ENCODE results near the gene ADAM19.
"Not testable (repeated sequence)": the region's sequence is repeated elsewhere in the genome, so short reads cannot be mapped to it uniquely, and the experiment has no call there.

ADAM19 gene

DNA sequence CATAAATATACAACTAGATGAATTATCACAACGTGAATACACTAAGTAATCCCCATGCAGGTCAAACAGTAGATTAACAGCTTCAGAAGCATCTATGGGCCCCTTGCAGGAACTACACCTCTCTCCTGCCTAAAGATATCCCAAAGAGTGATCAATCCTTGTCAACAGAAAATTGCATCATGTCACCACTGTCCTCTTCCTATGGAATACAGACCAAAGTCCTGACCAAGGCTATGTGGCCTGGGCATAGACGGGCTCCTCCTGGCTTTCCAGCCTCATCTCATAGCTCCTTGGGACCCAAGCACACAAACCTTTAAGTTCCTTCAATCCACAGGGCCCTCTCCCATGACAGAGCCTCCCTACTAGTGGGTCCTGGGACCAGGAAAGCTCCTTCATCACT lies 90.2 kb downstream of the ADAM19 start:
- no peak for DNase-seq (ENCODE audit: low read depth)

DNA sequence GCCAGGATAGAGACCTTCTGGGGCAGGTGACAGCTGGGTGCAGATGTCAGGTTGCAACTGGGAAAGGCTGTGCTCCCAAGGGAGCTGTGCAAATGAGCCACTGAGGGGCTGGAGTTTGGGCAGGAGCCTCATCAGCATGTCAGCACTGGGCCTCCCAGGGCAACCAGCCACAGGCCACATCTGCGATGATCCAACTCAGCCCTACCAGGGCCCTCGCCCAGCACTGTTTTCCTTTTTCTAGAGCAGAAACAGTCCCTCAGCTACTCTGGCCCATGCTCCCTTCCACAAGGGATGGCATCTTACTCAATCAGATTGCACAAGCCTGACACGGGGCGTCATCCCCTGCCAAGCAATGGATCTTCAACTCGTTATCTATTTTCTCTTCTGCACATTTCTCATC lies 90.8 kb downstream of the ADAM19 start:
- no peak for DNase-seq (ENCODE audit: low read depth)

DNA sequence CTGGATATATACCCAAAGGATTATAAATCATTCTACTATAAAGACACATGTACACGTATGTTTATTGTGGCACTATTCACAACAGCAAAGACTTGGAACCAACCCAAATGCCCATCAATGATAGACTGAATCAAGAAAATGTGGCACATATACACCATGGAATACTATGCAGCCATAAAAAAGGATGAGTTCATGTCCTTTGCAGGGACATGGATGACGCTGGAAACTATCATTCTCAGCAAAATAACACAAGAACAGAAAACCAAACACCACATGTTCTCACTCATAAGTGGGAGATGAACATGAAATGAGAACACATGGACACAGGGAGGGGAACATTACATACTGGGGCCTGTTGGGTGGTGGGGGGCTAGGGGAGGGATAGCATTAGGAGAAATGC lies 92.9 kb downstream of the ADAM19 start:
- not testable (repeated sequence) for DNase-seq (ENCODE audit: low read depth)

DNA sequence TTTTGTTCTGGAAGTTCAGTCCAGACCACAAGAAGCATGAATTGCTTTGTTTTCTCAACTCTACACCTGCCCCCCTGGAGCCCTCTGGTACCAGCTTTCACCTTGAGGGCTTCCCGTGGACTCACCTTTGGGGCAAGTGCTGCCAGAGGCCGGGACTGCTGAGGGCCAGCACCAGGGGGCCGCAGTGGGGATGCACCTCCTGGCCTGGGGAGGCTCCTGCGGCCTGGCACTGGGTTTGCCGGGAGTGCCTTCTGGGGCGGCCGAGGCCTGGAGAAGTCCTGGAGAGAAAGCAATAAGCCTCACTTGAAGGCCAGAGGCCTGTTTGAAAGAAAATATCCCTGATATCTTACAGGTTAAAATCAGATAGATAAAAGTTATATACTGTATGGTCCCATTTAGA lies 93.9 kb downstream of the ADAM19 start:
- no peak for DNase-seq (ENCODE audit: low read depth)

DNA sequence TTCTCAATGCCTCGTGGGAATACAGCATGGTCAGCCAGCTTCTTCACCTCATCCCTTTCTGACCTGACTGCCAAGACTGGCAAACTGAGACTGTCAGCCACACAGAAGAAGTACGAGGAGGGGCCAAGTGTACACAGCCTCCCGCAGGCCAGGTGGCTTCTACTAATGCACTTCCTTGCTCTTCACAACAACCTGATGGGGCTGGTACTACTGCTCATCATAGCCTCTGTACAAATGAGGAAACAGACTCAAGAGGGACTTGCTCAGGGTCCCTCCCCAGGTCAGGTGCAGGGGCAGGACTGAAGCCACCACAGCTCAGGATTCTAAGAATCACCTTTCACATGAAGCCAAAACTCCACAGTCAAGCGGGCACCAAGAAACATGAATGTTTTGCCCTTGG lies 94.3 kb downstream of the ADAM19 start:
- no peak for DNase-seq (ENCODE audit: low read depth)

DNA sequence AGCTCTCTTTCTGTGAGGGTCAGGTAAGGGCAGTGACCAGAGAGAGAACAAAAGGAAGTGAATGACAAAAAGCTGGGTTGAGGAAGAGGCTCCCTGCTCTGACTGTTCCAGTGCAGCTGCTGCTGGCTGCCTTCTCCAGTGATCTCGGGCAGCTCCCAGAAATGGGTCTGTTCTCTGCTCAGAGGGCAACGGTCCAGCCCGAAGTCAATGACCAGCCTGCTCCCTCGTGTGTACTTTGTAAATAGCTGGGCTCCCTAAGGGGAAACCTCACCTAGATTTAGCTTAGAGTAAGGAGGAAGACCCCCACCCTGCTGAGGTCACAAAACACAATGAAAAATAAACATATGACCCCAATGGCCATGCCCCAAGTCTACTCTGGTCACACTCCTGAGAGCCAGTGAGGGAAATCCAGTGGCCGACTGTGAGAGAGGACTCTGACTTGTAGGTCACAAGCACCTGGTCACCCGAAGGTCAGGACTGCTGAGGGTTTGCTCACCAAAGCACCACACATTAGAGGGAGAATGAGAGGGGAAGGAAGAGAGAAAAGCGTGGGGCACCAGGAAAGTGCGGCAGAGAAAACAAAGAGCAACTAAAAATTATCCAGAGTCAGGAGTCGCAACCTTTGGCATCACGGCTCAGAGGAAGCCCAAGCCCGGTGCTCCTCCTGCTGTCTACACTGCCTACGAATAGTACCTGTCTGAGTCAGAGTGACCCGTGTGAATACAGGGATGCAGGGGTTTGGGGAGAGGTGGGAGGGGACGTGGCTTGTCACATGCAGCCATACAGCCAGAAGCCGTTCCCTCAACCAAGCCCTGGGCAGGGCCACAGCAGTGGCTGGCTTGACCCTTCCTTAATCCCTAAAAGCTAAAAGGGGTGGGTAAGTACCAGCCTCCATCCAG lies 95.7 kb downstream of the ADAM19 start:
- no peak for DNase-seq (ENCODE audit: low read depth)

DNA sequence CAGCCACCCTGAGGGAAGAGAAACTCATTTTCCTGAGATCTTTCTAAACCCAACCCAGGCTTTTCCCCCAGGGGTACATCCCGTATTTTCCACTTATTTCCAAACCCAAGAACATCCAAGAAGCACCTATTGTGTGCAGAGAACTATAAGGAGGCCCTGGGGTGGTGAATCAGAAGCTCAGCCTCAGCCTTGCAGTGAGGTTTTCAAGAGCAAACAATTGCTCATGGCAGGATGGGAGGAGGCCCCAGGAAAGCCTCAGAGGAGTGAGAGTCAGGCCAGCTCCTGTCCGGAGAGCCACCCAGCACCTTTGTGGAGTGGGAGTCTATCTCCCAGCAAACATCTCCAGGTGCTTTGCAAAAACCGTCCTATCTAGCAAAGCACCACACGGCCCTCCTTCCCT lies 96.4 kb downstream of the ADAM19 start:
- DNase-seq (ENCODE audit: low read depth): no peak

DNA sequence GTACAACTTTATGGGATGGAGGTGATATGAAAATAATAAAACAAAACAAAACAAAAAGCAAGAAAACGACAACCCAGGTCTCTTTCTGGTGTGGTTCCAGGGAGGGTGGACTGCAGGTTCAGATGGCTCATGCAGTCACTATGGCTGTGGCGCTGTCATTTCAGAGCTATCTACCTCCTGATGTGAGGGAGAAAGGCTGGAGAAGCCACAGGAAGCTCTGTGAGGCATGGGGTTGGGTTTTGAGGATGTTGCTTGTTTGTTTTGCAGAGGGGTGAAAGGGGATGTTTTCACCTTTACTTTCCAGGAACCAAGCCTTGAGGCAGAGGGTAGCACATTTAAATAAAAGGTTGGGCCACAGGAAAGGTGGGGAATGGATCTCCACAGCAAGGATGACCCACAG lies 96.8 kb downstream of the ADAM19 start:
- no peak for DNase-seq (ENCODE audit: low read depth)

DNA sequence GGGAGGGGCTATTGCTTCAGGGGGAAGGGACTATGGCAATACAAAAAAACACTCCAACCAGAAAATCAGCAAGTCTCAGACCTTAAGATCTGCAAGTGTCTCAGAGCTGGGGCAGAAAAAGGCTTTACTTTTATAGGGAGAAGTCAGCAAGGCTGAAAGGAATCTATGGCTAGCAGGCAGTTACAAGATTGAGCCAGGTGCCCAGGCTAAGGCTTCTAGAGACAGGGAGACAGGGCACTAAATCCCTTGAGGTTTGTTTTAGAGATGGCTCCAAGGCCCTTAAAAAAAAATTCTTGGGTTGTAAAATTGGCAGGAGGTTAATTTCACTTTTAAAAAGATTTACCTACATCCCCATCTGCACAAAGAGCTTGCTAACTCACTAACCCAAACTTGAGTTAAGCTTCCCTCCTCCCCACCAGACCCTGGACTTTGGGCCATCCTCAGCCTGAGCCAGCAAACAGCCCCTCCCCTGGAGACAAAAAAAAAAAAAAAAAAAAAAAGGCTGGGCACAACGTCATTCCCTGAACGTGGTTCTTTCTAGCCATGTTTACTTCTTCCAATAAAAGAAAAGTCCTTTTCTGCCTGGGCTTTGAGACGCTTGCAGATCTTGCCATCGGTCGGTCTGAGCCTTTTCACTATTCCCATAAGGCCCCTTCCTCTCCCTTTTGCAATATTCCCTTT lies 97.6 kb downstream of the ADAM19 start:
- DNase-seq (ENCODE audit: low read depth): no peak

DNA sequence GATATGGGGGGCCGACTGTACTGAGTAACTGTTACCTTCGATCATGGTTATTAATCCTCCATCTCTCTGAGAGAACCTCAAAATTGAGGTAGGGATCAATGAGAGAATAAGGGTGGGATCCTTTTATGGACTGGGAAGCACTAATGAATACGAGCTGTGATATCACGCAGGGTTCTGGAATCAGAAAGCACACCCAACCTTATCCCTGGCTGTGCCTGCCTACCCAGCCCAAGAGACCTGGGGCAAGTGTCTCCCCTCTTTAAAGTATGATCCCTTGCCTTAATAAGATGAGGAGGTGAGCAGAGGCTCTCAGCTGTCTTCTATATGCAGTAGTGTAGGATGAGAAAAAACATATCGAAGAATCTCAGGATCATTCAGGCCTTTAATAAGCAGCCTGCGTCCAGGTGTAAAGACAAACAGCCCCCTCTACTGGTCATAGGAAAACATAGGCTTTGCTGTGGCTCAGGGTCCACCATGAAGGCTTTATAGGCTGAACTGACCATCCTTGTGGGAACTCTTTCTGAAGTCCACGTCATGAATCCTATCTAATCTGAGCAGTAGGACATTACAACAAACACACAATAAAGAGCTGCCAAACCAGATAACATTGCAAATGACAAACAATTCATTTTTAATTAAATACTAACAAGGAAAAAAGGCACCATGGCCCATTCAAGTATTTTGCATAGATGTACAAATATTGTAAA lies 98.7 kb downstream of the ADAM19 start:
- DNase-seq (ENCODE audit: low read depth): no peak

DNA sequence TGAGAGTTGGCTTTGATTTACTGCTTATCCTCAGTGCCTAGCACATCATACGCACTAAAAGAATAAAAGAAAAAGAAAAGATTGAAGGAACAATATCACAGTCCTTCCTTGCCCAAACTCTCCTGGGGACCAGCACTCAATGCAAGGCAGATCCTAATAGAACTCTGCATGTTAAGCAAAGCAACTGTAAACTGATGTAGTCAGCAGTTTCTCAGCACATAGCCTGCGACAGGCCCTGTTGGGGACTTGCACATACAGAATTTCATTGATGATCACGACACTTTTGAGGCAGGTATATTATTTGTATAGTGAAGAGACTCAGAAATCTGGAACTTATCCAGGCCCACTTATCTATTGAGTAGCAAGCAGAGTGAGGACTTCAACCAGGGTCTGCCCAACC lies 100.1 kb downstream of the ADAM19 start:
- DNase-seq (ENCODE audit: low read depth): no peak

DNA sequence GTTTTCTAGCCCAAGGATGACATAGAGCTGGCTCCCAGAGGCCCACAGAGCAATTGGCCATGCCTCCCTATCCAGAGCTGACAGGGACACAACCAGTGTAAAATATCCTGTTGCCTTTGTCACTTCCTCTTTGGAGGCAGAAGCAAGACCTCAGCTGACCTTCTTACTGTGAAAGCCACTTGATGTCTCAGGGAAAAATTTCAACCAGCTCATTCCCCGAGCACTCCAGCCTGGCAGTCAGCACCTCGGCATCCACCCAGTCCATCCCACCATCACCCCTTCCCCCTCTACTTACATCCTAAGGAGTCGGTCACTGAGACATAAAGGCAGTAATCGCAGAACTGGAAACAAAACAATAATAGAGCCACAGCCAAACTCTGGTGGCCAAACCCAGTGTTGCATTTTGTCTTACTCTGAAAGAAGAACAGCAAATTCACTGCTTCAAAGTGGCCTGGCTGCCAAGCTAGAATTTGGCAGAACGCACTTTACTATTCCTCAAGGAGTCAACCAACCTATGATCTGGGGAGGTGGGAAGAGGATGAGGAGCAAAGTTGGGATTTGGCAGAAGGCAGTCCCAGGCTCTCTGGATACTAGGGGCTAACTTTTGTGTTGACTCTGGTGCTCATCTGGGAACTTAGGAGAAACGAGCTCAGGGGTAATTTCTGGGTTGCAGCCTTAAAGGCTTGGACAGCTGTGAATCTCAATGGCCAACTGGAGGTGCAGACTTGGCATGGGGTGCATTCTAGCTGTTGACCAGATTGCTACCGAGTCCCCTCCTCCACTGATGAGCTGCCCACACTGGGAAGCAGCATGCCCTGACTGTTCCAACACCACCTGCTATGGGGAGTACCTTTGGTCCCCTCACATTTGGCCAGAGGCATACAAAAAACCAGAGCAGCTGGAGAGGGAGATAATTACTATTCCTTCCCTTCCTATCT lies 101.9 kb downstream of the ADAM19 start:
- no peak for DNase-seq (ENCODE audit: low read depth)

DNA sequence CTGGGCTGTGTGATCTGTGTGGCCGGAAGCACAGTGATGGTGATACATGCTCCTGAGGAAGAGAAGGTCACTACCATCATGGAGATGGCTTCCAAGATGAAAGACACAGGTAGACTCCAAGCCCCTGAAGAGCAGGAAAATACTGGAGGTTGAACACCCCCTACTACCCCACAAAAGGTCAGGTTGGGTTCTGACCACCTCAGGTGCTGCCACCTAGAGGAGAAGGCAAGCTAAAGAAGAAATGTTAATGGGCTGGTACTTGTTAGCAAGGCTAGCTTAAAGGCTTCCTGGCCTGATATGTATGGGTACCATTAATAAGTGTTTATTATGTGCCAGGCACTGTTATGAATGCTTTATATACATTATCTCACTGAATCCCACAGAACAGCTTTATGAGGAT lies 103.9 kb downstream of the ADAM19 start:
- DNase-seq (ENCODE audit: low read depth): no peak

DNA sequence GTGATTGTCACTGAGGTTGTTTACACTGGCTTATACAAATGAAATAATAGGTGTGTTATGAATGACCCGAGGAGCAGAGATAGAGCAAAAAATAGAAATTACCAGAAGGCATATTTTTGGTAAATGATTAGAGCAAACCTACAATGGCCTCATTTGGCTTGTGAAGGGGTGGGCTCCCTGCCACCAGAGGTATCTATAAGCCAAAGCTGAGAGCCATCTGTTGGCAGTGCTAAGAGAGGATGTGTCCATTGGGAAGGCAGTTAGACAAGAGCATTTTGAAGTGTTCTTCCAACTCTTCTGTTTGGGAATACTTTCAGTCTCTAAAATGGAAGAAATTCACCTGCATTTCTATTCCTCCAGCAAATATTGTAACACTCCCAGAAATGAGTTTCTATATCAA lies 104.9 kb downstream of the ADAM19 start:
- no peak for DNase-seq (ENCODE audit: low read depth)

DNA sequence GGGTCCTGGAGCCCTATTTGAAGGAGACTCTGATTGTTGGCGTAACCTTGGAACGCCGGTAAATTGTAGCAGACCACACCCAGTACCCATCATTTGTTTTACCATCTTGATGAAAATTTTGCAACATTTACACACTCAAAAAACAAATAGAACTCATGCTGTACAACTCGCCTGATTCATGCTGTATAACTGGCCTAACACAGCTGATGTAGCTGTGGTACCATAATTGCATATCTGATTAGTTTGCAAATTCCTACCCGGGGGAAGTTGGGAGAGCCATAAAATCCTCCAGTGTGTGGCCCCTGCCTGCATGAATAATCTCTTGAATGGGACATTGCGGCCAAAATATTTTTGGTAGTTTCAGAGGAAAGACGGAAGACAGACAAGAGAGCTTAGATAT lies 105.9 kb downstream of the ADAM19 start:
- no peak for DNase-seq (ENCODE audit: low read depth)

DNA sequence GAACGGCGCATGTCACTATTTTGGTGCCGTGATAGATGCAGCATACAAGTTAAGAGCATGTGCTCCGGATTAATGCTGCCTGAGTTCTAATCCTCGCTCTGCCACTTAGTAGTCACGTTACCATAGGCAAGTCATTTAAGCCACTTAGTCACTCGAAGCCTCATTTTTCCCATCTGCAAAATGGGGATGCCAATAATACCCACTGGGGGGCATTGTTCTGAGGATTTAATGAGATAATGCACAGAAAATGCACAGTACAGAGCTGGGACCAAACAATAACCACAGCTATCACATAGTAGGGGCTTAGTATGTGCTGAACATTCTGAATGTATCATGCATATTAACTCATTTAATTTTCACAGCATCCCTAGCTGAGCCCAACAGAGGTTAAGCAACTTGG lies 106.5 kb downstream of the ADAM19 start:
- DNase-seq (ENCODE audit: low read depth): no peak

DNA sequence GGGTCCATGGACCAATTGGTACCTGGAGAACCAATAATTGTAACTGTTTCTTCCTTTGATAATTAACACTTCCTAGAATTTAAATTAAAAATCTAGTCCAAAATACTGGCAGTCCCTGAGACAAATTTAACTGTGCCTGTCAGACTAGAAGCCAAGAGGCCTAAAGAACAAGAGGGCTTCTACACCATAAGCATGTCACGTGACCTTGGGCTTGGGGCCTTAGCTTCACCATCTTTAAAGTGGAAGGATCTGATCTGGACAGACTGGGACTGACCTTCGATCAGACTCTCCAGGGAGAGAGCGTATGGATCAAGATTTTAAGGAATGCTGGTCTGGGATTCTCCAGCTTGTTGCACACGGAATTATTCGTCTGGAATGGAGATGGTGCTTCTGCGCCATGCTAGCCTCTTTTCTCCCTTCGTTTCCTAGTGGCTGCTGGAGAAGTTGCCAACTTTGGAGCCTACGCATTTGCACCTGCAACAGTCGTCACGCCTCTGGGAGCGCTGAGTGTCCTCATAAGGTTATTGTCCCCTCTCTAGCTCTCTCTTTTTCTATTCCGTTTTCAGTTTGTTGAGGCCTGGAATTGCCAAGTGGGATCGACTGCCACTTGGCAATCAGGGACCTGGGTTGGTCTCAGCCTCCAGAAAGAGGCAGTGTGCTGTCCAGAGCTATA lies 107.1 kb downstream of the ADAM19 start:
- no peak for DNase-seq (ENCODE audit: low read depth)

DNA sequence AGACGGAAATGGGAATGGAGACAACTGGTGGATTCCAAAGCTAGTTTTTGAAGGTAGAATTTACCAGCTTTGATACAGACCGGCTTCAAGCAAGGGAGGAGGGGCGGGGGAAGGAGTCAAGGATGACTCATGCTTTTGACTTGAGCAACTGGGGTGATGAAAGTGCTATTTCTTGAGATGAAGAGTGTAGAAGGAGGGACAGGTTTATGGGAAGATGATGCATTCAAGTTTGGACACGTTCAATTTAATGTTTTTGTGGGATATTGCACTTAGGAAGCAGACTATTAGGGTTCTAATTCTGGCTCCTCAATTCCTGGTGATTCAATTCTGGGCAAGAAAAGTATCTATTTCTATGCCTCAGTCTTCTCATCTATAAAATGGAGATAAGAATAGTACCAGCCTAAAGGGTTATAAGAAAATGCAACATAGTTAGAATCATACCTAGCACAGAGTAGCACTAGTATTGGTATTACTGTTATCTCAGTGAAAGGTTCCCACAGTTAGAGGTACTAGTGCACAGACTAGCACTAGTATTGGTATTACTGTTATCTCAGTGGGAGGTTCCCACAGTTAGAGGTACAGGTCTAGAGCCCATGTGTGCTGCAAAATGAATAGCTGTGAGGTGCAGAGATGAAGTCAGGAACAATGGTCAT lies 110.9 kb downstream of the ADAM19 start:
- no peak for DNase-seq (ENCODE audit: low read depth)

DNA sequence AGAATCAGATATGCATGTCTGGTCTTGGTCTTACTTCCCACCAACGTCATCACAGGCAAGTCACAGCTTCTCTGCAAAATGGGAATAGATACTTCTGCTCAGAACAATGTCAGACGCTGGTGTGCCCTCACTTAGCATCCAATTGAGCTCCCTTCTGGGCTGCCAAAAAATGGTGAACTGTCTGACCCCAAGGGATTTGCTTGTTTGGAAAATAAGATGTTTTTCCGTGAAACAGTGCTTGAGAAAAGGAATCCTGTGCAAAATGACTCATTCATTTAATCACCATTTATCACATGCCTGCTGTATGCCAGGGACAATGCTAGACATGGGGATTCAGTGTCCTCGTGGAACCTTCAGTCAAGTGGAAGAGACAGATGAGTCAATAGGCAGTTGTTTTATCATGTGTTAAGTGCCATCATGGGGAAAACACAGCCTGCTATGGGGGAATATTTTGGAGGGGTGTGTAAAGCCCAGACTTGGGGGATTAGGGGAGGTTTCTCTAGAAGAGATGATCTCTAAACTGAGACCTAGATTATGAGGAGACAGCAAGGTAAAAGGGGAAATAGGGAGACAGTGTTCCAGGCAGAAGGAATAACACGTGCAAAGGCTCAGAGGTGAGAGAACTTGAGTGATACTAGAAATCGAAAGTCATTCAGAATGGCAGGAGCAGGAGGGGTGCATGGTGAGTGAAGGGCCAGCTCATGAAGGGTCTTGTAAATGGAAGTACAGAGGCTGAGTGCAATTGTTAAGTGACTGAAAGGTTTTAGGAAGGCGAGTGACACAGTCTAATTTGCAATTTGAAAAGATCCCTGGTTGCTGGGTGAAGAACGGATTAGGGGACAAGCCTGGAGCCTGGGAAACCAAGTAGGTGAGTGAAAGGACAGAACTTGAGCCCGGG lies 111.7 kb downstream of the ADAM19 start:
- DNase-seq (ENCODE audit: low read depth): no peak

DNA sequence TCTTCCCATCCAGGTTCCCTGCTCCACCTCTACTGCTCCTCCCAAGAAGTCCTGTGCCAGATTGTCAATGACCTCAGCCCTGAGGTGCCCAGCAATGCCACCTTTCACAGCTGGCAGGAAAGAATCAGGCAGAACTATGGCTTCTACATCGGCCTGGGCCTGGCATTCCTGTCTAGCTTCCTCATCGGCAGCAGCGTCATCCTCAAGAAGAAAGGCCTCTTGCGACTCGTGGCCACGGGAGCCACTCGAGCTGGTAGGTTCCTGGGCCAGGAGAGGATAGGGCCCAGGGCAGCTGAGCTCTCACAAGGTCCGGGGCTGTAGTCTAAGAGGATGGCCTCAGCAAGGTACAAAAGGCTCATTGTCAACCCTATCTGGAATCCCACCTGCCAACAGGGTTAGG lies 112.5 kb downstream of the ADAM19 start:
- no peak for DNase-seq (ENCODE audit: low read depth)

All from stimulated activated CD8-positive, alpha-beta memory T cell treated with anti-CD3 and anti-CD28 coated beads, Interleukin-15, amount 100 ng/mL, for 1 hour (primary cell).